GM12873 (cell line): ENCODE results near the gene RPS6KA2.

ENCODE experiments used
- CTCF ChIP-seq: IDR thresholded peaks from 2 replicates; pipeline ENCODE4 v1.5.1; 2012; ENCODE audit warnings: low read depth, mild to moderate bottlenecking, moderate library complexity, low read length, control low read depth; ENCODE audit not compliant: insufficient read depth; ENCODE audit errors: missing control alignments

RPS6KA2 gene

GRCh38 chr6:166632731-166633130, 5.7 kb upstream of the RPS6KA2 start:
- no peak for TF ChIP-seq CTCF

DNA sequence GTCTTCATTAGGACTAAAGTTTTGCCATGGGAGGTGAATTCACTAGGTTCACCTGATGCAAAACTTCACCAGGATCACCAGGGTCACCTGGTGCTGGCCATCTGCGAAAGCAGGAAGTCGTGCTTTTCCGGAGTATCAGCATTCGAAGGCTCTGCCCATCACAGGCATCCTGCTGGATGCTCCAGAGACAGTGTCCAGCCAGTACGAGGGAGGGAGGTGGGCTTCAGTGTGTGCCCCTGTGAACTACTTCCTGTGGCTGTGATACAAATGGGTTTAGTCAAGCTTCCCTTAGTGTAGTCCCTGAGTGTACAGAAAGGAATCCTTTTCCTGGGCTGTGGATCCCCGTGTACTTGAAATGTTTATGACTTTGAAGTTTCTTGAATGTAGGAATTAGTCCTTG, 3.4 kb upstream of the RPS6KA2 start:
- TF ChIP-seq CTCF: no peak

DNA sequence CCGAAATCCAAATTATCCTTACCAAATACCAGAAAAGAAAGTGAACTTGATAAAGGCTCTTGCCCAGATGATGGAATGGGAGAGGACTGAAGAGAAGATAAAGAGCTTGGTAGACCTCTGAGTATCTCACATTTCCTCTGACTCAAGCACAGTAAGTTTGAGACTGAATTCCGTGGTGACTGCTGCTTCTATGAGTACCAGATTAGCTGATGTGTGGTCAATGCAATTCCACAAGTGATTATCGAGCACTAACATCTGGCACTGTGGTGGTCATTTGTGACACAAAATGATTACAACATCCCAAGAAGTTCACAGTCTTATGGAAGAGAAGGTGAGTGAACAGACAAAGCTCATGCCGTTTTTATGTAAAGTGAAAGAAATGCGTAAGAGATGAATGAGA, 2.6 kb upstream of the RPS6KA2 start:
- no peak for TF ChIP-seq CTCF

DNA sequence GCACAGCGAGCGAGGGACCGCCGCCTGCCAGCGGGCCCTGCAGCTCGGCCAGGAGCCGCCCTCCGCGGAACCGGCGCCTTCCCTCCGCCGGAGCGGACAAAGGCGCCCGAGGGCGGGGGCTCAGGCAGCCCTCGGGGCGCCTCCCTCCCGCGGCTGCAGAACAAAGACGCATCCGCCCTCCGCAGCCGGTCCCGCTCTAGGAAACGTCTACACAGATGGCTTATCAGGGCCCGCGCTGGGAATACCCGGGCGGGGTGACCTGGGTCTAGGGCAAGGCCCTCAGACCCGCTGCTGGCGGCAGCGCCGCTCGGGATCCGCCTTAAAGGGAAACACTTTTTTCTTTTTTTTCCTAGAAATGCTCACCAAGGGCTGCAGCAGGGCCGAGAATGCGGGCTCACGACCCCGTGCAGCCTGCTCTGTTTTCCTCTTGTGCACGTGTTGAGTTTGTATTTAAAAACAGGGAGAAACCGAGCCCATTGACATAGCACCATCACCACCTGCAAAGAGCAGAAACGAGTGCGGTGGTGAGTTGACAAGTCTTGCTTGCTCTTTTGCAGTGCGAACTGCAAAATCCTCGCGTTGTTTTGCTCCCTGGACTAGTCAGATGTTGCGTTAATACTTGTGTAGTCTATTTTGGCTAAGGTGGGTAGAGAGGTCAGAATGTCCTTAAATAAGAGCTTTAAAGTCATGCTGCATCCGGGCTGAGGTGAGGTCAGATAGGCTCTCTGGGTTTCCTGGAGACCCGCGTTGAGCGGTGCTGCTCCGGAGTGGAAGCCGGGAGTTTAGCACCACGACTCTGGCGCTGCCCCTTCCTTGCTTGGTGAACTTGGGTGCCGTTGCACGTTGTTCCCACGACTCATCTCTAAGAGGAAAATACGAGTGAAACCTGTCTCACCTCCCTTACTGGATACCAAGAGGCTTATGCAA, 1.1 kb upstream of the RPS6KA2 start:
- no peak for TF ChIP-seq CTCF

DNA sequence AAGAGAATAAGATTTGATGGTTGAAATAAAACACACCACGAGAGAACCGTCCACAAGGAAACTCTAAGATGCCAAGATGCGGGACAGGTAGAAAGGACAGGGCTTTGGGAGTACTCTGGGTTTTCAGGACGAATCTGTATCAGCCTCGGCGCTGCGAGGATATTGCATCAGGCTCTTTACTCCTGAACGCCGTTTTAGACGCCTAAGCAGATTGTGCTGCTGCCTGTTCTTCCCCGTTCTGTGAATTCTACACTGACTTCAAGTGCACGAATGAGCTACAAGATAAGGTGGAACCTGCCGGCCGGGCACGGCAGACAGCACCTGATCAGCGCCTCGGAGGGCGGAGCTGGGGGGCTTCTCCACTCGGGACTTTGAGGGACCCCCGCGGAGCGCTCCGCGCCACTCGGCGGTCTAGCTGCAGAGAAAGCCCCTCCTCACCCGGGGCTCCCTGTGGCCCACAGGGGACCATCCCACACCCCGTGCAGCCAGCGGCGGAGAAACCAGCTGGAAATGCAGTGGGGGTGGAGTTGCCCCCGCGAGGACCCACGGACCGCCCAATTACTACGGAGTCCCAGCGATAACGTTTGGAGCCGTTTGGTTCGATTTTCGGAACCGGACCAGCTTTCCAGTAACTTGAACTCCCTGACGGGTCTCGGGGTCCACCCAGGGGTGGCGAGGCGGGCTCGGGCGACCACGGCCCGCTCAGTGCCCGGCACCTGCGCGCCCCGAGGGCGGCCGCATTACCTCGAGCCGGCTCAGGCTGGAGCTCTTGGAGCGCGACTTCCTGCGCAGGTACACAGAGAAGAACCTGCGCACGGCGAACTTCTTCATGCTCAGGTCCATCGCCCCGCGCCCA, 646 bp downstream of the RPS6KA2 start:
- TF ChIP-seq CTCF: no peak

- no peak for TF ChIP-seq CTCF
These were observed 1.7 kb downstream of the RPS6KA2 start for GRCh38 chr6:166625356-166625755.

GRCh38 chr6:166624275-166624674, 2.8 kb downstream of the RPS6KA2 start:
- TF ChIP-seq CTCF: no peak
